Muscle layer of colon (tissue), 2 donors: ENCODE data around the gene SEMA4A.

Experiments used
- H3K27ac ChIP-seq: one replicate; pipeline ENCODE4 v1.7.0; 2013; ENCODE audit warnings: low read depth, mild to moderate bottlenecking, low read length, moderate library complexity
- H3K27me3 ChIP-seq, 2 donors: one replicate each; pipeline ENCODE4 v1.7.0; 2013; ENCODE audit warnings: low read length in 2 of 2, mild to moderate bottlenecking in 2 of 2; ENCODE audit not compliant: insufficient read depth in 2 of 2, control insufficient read depth in 1 of 2
- H3K36me3 ChIP-seq: one replicate; pipeline ENCODE4 v1.7.0; 2013; ENCODE audit warnings: mild to moderate bottlenecking, low read length; ENCODE audit not compliant: insufficient read depth
- H3K4me1 ChIP-seq: one replicate; pipeline ENCODE4 v1.7.0; 2013; ENCODE audit warnings: mild to moderate bottlenecking, low read length; ENCODE audit not compliant: insufficient read depth
- H3K4me3 ChIP-seq, 2 donors: one replicate each; pipeline ENCODE4 v1.7.0; 2013; ENCODE audit warnings: low read length in 2 of 2, low read depth in 1 of 2, mild to moderate bottlenecking in 1 of 2, moderate library complexity in 1 of 2
- H3K9ac ChIP-seq: one replicate; pipeline ENCODE4 v1.7.0; 2013; ENCODE audit warnings: low read length
- H3K9me3 ChIP-seq: one replicate; pipeline ENCODE4 v1.7.0; 2013; ENCODE audit warnings: mild to moderate bottlenecking, low read length
- donor health status: abdominal sarcoma.
- donor health status: Adenocarcinoma of cecum.

Gene SEMA4A

DNA sequence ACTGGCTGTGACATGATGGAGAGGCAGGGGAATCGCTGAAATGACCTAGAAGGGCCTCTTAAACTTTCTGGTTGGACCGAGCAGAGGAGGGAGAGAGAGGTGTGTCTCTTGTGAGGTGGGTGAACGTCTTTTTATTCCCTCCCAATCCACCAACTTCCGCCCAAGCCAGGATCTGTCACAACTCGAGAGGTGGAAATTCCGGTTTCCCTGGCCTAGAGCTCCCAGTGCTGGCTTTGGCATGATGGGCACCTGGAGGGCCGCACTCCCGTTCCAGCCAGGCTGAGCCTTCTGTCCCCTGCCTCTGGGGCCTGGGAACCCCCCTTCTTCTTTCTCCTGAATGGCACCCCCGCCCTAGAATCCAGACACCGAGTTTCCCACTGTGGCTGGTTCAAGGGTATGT is at the start of gene SEMA4A:
SEMA4A (plus strand) TSS at position 224 of the 400 bp plus-strand sequence. CDS start 994 bp downstream, outside the sequence.
- Histone ChIP-seq H3K9me3 (no peaks in the 10 kb centered on the region), H3K9ac (no peak within 1 kb of the TSS), H3K4me3 (no peak within 1 kb of the TSS), H3K27me3 (peaks cover 13 to 21% of the 10 kb centered on the region in 2 donors), H3K36me3 (no peaks in the 10 kb centered on the region), H3K4me1 (no peaks in the 10 kb centered on the region), H3K27ac (no peak within 1 kb of the TSS)

DNA sequence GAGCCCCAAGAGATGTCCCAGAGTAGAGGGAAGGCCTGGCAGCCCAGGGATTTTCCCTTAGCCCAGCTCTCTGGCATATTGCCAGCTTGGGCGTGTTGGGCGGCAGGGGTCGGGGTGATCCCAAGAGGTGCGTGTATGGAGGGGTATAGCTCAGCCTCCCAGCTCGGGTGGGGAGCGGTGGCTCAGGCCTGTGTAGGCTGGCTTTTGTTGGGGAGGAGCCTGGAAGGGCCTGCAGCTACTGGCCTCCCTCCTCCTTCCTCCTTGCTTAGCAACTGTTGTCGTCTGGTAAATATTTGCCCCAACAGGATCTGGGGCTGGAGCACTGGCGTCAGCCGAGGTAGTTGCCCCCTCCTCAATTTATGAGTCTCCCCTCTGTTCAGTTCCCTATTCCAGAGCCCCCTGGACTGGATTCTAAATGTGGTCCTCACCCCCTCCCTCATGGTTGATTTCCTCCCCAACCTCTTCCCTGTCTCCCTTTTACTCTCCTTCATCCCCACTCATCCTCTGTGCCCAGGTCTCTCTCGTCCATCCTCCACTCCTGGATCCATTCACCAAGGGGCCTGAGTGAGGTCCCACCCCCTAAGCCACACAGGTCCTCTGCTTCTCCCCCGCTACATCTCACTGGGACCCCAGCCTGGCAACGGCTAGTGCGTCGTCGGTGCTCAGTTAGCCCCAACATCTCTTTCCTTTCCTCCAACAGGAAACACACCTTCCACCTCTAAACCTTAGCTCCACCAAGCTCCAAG is 49.1 kb upstream of the SEMA4A start:
- peak overlapping the region; percentile 17 to 36 for H3K4me3 ChIP-seq
- H3K9ac ChIP-seq: peak overlapping the region; percentile 84
- H3K36me3 ChIP-seq: no peaks in the 10 kb centered on the region
- peak overlapping the region; percentile 99 for H3K27ac ChIP-seq
- peaks cover 60% of the 10 kb centered on the region for H3K4me1 ChIP-seq
- no peaks in the 10 kb centered on the region for H3K27me3 ChIP-seq
- no peaks in the 10 kb centered on the region for H3K9me3 ChIP-seq

DNA sequence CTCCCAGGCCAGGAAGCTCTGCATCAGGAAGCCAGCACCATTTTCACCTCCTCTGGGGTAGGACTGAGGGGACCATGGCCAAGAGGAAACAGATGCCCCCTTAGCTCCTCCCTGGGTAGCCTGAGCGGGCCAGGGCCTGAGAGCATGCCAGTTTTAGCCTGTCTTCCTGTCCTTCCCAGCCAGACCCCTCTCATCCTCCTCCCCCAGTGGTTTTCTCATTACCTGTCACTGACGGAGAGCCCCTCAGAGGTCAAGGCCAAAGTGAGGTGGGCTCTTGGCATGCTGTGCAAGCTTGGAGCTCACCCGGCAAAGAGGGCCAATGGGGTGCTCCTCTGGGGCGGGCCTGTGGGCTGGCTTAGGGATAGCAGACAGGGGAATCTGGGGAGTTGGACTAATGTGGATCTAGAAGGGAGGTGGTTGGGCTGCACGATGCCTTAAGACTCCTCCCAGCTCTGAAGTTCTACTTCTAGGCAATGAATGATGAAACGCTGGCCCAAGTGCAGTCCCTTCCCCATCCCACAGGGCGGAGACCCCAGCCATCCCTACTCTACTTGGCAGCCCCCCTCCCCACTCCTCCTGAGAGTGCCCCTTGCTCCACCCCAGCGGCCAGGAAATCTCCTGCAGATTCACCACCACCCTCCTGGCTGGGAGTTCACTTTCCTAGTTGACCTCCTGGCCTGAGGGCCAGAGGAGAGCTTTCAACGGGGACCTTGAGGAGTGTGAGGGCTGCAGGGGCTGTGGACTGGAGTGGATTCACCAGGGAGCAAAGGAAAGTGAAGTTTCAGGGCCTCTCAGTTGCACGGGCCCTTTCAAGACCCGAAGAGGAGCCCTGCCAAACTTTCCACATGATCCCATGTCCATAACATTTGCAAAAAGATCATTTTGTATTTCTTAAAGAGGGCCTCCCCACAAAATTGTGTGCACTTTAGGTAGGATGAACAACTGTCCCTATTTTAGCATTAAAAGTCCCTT is 48.2 kb upstream of the SEMA4A start:
- Histone ChIP-seq H3K9me3 (no peaks in the 10 kb centered on the region), H3K4me3 (peak overlapping the region; percentile 4 to 47), H3K27ac (peak overlapping the region; percentile 99), H3K4me1 (peaks cover 60% of the 10 kb centered on the region), H3K9ac (peak overlapping the region; percentile 84), H3K36me3 (no peaks in the 10 kb centered on the region), H3K27me3 (no peaks in the 10 kb centered on the region)

DNA sequence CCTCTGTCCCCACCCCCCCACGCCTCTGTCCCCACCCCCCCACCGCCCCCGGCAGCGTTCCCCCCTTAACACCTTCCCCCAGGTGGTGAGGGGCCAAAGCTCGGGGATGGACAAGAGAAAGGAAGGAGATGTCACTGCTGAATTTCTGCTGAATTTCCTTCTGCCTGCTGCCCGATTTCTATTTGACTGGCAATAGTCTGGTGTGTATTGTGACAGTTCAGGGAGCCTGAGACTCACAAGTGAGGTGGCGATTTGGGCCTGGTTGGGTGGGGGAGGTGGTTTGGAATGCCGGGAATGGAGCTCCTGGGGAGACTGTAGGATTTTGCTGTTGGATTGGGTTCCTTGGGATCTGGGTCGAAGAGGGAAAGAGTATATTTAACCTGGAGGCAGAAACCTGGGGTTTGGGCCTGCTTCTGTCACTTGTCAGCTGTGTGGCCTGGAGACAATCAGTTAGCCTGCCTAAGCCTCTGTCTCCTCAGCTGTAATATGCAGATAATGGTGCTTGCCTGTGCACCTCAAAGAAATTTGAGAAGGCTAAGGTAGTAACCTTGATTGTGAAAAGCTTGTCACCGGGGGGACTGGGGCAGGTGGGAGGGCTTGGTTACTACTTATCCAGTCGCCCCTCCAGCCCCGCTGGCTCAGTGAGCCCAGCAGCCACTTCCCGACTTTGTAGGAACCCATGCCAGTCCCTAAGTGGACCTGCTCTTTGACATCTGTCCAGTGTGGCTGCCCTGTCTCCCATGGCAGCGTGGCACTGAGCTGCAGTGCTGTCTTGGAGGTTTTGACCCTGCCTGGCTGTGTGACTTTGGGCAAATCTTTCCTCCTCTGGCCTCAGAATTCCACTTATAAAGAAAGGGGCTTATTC is 46.5 kb upstream of the SEMA4A start:
- no peaks in the 10 kb centered on the region for H3K27me3 ChIP-seq

DNA sequence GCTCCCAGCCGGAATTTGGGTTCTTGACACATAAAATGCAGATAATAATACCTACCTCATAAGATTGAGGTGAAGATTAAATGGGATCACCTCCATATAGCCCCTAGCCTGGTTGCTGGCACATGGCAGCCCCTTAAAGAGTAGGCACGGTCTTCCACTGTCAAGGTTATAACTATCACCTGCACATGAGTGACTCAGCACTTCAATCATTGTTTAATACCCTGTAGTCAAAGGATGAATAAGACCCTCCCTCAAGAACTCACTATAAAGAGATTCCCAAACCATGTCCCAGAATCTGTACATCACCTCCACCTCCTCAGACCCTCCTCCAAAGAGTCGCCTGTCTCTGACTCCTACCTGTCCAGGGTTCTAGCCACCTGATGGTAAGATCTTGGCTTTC is 45.3 kb upstream of the SEMA4A start:
- Histone ChIP-seq H3K4me3 (no peak overlapping the region), H3K27me3 (no peaks in the 10 kb centered on the region), H3K27ac (no peak overlapping the region), H3K4me1 (peaks cover 47% of the 10 kb centered on the region), H3K9me3 (no peaks in the 10 kb centered on the region), H3K9ac (no peak overlapping the region), H3K36me3 (no peaks in the 10 kb centered on the region)

More for the DNA sequence above, 46.5 kb upstream of the SEMA4A start:
- Histone ChIP-seq H3K4me1 (peaks cover 51% of the 10 kb centered on the region), H3K27ac (peak overlapping the region; percentile 99), H3K9ac (peak overlapping the region; percentile 51), H3K4me3 (peak overlapping the region in 1 of 2 donors; percentile 27), H3K9me3 (no peaks in the 10 kb centered on the region), H3K36me3 (no peaks in the 10 kb centered on the region)

DNA sequence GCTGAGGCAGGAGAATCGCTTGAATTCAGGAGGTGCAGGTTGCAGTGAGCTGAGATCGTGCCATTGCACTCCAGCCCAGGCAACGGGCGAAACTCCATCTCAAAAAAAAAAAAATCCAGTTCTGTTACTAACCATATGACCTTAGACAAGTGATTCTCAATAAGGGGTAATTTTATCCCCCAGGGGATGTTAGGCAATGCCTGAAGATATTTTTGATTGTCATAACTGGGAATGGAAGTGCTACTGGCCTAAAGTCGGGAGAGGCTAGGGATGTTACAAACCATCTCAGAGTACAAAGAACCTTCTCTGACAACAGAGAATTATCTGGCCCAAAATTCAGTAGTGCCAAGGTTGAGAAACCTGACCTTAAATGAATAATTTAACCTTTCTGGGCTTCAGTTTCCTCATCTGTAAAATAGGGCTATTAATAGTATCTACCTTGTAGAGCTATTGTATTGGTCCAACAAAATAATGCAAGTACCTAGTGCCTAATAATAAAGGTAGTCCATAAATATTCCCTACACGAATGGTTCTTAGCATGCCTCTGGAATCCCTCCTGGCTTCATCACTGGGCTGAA is 44.6 kb upstream of the SEMA4A start:
- Histone ChIP-seq H3K27me3 (no peaks in the 10 kb centered on the region), H3K9ac (no peak overlapping the region), H3K4me1 (peaks cover 47% of the 10 kb centered on the region), H3K4me3 (no peak overlapping the region), H3K36me3 (no peaks in the 10 kb centered on the region), H3K27ac (peak overlapping the region; percentile 41), H3K9me3 (no peaks in the 10 kb centered on the region)

DNA sequence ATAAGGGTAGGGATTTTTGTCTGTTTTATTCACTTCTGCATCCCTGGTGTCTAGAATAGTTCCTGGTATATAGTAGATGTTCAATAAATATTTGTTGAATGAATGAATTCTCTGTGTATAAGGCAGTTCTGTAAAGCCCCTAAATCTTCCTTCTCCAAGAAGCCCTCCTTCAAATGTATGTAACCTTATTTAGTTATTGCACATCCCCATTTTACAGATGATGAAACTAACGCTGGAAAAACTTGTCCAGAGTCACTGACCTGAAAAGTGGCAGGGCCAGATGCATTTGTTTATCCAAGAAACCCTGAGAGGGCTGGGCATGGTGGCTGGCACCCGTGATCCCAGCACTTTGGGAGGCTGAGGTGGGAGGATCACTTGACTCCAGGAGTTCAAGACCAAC is 43.1 kb upstream of the SEMA4A start:
- H3K9ac ChIP-seq: no peak overlapping the region
- H3K9me3 ChIP-seq: no peaks in the 10 kb centered on the region
- H3K27ac ChIP-seq: no peak overlapping the region
- H3K4me3 ChIP-seq: no peak overlapping the region
- H3K36me3 ChIP-seq: no peaks in the 10 kb centered on the region
- no peaks in the 10 kb centered on the region for H3K27me3 ChIP-seq
- H3K4me1 ChIP-seq: peaks cover 38% of the 10 kb centered on the region

DNA sequence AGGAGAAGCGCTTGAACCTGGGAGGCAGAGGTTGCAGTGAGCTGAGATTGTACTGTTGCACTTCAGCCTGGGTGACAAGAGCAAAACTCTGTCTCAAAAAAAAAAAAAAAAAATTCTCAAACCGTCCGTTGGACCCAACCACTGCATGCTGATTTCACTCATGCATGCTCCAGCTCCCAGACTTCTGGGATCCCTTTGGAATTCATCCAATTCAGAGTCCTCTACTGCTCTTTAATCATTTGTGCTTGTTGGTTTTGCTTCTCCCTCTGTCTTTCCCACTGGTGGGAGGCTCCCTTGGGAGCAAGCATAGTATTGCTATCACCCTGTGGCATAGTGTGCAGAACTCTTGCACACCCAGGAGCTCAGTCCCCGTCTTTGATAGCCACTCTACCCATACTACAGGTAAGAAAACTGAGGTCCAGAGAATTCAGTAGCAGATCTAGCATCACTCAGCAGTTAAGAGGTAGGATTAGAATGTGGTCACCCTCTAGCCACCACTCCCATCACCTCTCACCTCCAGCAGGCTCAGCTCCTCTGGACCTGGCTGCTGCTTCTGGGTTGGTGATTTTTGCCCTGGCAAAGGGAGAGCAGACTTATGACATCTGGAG is 41.9 kb upstream of the SEMA4A start:
- H3K4me1 ChIP-seq: peaks cover 30% of the 10 kb centered on the region
- no peak overlapping the region for H3K9ac ChIP-seq
- no peaks in the 10 kb centered on the region for H3K9me3 ChIP-seq
- H3K27me3 ChIP-seq: no peaks in the 10 kb centered on the region
- peak overlapping the region; percentile 44 for H3K27ac ChIP-seq
- no peaks in the 10 kb centered on the region for H3K36me3 ChIP-seq
- H3K4me3 ChIP-seq: no peak overlapping the region

DNA sequence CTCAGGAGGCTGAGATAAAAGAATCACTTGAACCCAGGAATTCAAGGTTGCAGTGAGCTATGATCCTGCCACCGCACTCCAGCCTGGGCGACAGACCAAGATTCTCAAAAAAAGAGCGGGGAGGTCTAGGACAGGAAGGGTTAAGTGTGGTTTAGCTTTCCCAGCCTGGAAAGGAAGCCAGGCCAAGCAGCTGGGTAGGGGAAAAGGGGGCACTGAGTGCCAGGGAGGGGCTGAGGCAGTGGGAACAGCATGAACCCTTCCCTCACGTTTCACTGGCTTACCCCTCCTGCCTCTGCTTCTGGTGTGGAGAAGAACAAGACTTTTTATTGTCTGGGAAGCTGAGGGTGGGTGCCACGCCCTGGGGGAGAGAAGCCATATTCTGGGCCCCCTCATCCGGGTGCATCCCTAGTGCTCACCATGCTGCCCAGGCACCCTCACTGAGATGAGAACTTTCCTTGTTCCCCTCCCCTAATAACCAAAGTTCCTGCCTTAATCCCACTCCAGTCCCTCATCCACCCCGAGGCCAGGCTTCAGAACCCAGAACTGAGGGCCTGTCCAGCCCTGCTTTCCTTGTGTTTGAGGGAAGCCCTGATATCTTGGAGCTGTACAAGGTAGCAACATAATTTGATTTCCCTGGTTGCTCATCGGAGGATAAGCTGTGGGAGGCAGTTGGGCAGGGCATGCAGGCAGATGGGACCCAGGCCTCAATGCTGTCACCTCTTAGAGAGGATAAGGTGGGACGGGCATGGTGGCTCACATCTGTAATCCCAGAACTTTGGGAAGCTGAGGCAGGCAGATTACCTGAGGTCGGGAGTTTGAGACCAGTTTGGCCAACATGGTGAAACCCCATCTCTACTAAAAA is 40.9 kb upstream of the SEMA4A start:
- no peaks in the 10 kb centered on the region for H3K27me3 ChIP-seq
- no peaks in the 10 kb centered on the region for H3K9me3 ChIP-seq
- peaks cover 21% of the 10 kb centered on the region for H3K4me1 ChIP-seq
- peak overlapping the region; percentile 44 for H3K27ac ChIP-seq
- H3K9ac ChIP-seq: no peak overlapping the region
- H3K36me3 ChIP-seq: no peaks in the 10 kb centered on the region
- no peak overlapping the region for H3K4me3 ChIP-seq
